GM12878 (cell line): Measurements from ENCODE around the gene NT5DC4.

Experiments
- TF ChIP-seq, protein P1 (sequence below): IDR thresholded peaks from 2 replicates; pipeline ENCODE4 v1.6.1; 2011; ENCODE audit warnings: mild to moderate bottlenecking, low read depth, low read length, moderate library complexity; ENCODE audit not compliant: insufficient replicate concordance
- TF ChIP-seq, protein P2 (sequence below), 3 experiments: IDR thresholded peaks in 2 of 3; conservative IDR thresholded peaks in 1 of 3; 2 replicates each; pipeline ENCODE4 v1.5.1; 2011; ENCODE audit warnings: low read depth in 3 of 3, low read length in 3 of 3, mild to moderate bottlenecking in 3 of 3, control low read depth in 2 of 3, moderate library complexity in 2 of 3, inconsistent platforms in 1 of 3, mixed read lengths in 1 of 3; ENCODE audit not compliant: control insufficient read depth in 2 of 3, insufficient read depth in 1 of 3; ENCODE audit errors: extremely low read depth in 1 of 3

DNA sequence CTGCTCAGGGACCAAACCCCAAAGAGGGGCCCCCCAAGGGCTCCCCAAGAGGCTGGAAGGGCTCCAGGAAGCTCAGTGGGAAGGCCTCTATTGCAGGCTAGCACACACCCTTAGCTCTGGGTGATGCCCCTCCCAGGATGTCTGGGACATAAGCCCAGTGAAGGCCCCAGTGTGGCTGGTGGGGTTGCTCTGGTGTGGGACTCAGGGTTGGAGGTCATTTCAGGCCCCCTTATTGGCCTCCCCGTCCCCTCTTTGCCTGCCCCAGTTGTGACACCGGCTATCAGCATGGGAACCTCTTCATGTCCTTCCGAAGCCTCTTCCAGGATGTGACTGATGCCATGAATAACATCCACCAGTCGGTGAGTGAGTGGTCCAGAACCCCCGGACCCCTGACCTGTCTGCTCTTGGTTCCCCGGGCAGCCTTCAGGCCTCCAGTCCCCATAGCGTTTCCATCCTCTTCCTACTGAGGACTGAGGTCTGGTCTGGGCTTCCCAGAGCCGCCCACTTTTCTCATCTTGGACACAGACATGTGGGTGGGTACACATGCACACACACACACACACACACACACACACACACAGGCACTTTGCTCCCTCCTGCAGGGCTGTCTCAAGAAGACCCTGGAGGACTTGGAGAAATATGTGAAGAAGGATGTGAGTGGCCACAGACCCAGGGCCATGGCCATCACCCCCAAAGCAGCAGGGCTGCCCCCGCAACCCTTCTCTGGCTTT is 2.2 kb downstream of the NT5DC4 start:
- TF ChIP-seq, protein P1, sequence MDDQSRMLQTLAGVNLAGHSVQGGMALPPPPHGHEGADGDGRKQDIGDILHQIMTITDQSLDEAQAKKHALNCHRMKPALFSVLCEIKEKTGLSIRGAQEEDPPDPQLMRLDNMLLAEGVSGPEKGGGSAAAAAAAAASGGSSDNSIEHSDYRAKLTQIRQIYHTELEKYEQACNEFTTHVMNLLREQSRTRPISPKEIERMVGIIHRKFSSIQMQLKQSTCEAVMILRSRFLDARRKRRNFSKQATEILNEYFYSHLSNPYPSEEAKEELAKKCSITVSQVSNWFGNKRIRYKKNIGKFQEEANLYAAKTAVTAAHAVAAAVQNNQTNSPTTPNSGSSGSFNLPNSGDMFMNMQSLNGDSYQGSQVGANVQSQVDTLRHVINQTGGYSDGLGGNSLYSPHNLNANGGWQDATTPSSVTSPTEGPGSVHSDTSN, result no peak
- TF ChIP-seq, protein P2, sequence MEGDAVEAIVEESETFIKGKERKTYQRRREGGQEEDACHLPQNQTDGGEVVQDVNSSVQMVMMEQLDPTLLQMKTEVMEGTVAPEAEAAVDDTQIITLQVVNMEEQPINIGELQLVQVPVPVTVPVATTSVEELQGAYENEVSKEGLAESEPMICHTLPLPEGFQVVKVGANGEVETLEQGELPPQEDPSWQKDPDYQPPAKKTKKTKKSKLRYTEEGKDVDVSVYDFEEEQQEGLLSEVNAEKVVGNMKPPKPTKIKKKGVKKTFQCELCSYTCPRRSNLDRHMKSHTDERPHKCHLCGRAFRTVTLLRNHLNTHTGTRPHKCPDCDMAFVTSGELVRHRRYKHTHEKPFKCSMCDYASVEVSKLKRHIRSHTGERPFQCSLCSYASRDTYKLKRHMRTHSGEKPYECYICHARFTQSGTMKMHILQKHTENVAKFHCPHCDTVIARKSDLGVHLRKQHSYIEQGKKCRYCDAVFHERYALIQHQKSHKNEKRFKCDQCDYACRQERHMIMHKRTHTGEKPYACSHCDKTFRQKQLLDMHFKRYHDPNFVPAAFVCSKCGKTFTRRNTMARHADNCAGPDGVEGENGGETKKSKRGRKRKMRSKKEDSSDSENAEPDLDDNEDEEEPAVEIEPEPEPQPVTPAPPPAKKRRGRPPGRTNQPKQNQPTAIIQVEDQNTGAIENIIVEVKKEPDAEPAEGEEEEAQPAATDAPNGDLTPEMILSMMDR (IDR thresholded peaks at IDR 0.05 in 2 of 3, conservative IDR thresholded peaks at IDR 0.05 in 1 of 3; ENCODE audit: control insufficient read depth in 2 of 3, extremely low read depth in 1 of 3, insufficient read depth in 1 of 3, low read depth in 3 of 3, low read length in 3 of 3), result no peak
